NK-92 (cell line): ENCODE measurements around the gene GANAB.
A peak's percentile ranks its signal among the peaks of the same experiment; 100 is the strongest.
"Not testable (repeated sequence)": the region's sequence is repeated elsewhere in the genome, so short reads cannot be mapped to it uniquely, and the experiment has no call there.

ENCODE experiments used
- DNase-seq: peaks from one replicate; lab custom pipeline; 2025; ENCODE audit not compliant: unreplicated experiment; lab: John Stamatoyannopoulos, UW

GANAB gene

GRCh38 chr11:62645946-62646824 is at the start of gene GANAB:
Gene GANAB, minus strand, starts transcription at chr11:62646613. Its CDS starts 14 bp downstream, at chr11:62646599.
- peak; percentile 88 for DNase-seq

- no peak for DNase-seq
Measured at GRCh38 chr11:62694455-62695167, 48.2 kb upstream of the GANAB start.

- not testable (repeated sequence) for DNase-seq
Measured at GRCh38 chr11:62693624-62694023, 47.2 kb upstream of the GANAB start.

GRCh38 chr11:62689421-62690183 is 43.2 kb upstream of the GANAB start, which contains the start of gene LRRN4CL:
Gene LRRN4CL, minus strand, starts transcription at chr11:62689530. Its CDS starts 1,022 bp downstream, at chr11:62688508.
- DNase-seq = no peak

GRCh38 chr11:62688491-62688890 is 42.1 kb upstream of the GANAB start:
- no peak for DNase-seq

- no peak for DNase-seq
Measured at GRCh38 chr11:62687508-62688396, 41.3 kb upstream of the GANAB start.

GRCh38 chr11:62682518-62682917 is 36.1 kb upstream of the GANAB start:
- no peak for DNase-seq

GRCh38 chr11:62680825-62681240 is 34.4 kb upstream of the GANAB start:
- no peak for DNase-seq

- no peak for DNase-seq
Measured at GRCh38 chr11:62678770-62679696, 32.6 kb upstream of the GANAB start, which contains the start of gene UBXN1. Gene UBXN1, minus strand, starts transcription at chr11:62679073. Its CDS starts 150 bp downstream, at chr11:62678923.

GRCh38 chr11:62678433-62678769 is 32.0 kb upstream of the GANAB start:
- no peak for DNase-seq

- no peak for DNase-seq
Measured at GRCh38 chr11:62677714-62678113, 31.3 kb upstream of the GANAB start.

- no peak for DNase-seq
Measured at GRCh38 chr11:62677156-62677555, 30.7 kb upstream of the GANAB start.

GRCh38 chr11:62676698-62677097 is 30.3 kb upstream of the GANAB start:
- DNase-seq = no peak

GRCh38 chr11:62675415-62675814 is 29.0 kb upstream of the GANAB start:
- not testable (repeated sequence) for DNase-seq

- no peak for DNase-seq
Measured at GRCh38 chr11:62673196-62673525, 26.7 kb upstream of the GANAB start.

- DNase-seq = no peak
Measured at GRCh38 chr11:62671608-62672389, 25.4 kb upstream of the GANAB start, which contains the start of the genes LBHD1 and UQCC3. Gene LBHD1, minus strand, starts transcription at chr11:62672267. Its CDS starts 2,236 bp downstream, at chr11:62670031. Gene UQCC3, plus strand, starts transcription at chr11:62671673. Its CDS starts 73 bp downstream, at chr11:62671746.

- no peak for DNase-seq
Measured at GRCh38 chr11:62671236-62671607, 24.8 kb upstream of the GANAB start.

- no peak for DNase-seq
Measured at GRCh38 chr11:62669420-62670161, 23.2 kb upstream of the GANAB start.
